GM23338 (cell line): ENCODE measurements around the gene SIDT1. TPM values are rescaled to one million over a fixed set of nuclear protein-coding genes. Genes with fewer than 3 reads are reported as not detected.

ENCODE experiments used
- ATAC-seq: fragments of 200-7000 bp; cut with Tn5 transposase; 3 replicates; pipeline ENCODE4 v1.9.1; 2020
- DNase-seq: peaks from one replicate; pipeline ENCODE4 v3.0.0-alpha.2; 2015; ENCODE audit warnings: low spot score
- H2AFZ ChIP-seq: fragments of 200-600 bp; sonication (generic); 2 replicates; pipeline ENCODE4 v1.8.0; 2016; ENCODE audit warnings: antibody characterized with exemption, mild to moderate bottlenecking, moderate library complexity
- H3F3A ChIP-seq: fragments of 200-600 bp; sonication (generic); replicated peaks from 2 replicates; pipeline ENCODE4 v1.8.0; 2017; ENCODE audit warnings: antibody characterized with exemption, mixed run types, low read depth
- H3K27ac ChIP-seq: fragments of 200-600 bp; sonication (generic); 2 replicates; pipeline ENCODE4 v1.6.1; 2016; ENCODE audit warnings: low read depth
- H3K27me3 ChIP-seq: fragments of 200-600 bp; sonication (generic); 2 replicates; pipeline ENCODE4 v1.8.0; 2016; ENCODE audit warnings: mild to moderate bottlenecking, mixed run types, moderate library complexity; ENCODE audit not compliant: insufficient read depth
- H3K36me3 ChIP-seq: fragments of 200-600 bp; sonication (generic); 2 replicates; pipeline ENCODE4 v1.8.0; 2016; ENCODE audit warnings: mild to moderate bottlenecking; ENCODE audit not compliant: insufficient read depth
- H3K4me1 ChIP-seq: fragments of 200-600 bp; sonication (generic); 2 replicates; pipeline ENCODE4 v1.8.0; 2016; ENCODE audit warnings: mild to moderate bottlenecking, moderate library complexity; ENCODE audit not compliant: insufficient read depth
- H3K4me2 ChIP-seq: fragments of 200-600 bp; sonication (generic); 2 replicates; pipeline ENCODE4 v1.7.1; 2017; ENCODE audit warnings: mixed run types
- H3K4me3 ChIP-seq: fragments of 200-600 bp; sonication (generic); 2 replicates; pipeline ENCODE4 v1.6.1; 2016; ENCODE audit warnings: mixed run types
- H3K79me2 ChIP-seq: fragments of 200-600 bp; sonication (generic); replicated peaks from 2 replicates; pipeline ENCODE4 v1.8.0; 2017; ENCODE audit warnings: mild to moderate bottlenecking; ENCODE audit not compliant: insufficient read depth
- H3K9me2 ChIP-seq: fragments of 200-600 bp; sonication (generic); 2 replicates; pipeline ENCODE4 v1.8.0; 2017; ENCODE audit not compliant: insufficient read depth
- H4K20me1 ChIP-seq: fragments of 200-600 bp; sonication (generic); replicated peaks from 2 replicates; pipeline ENCODE4 v1.8.0; 2017; ENCODE audit warnings: mild to moderate bottlenecking; ENCODE audit not compliant: insufficient read depth
- H3K27ac Mint-ChIP-seq: 2 replicates; pipeline ENCODE4 v1.8.0; 2020; ENCODE audit warnings: inconsistent platforms, mild to moderate bottlenecking, moderate library complexity, mixed read lengths
- H3K27me3 Mint-ChIP-seq: 3 replicates; pipeline ENCODE4 v1.8.0; 2022; ENCODE audit warnings: low read depth, mild to moderate bottlenecking, moderate library complexity, mixed read lengths, inconsistent platforms; ENCODE audit not compliant: insufficient read depth, poor library complexity
- H3K36me3 Mint-ChIP-seq: 3 replicates; pipeline ENCODE4 v1.8.0; 2021; ENCODE audit warnings: low read depth, mild to moderate bottlenecking, inconsistent platforms, moderate library complexity, mixed read lengths
- H3K4me1 Mint-ChIP-seq: 3 replicates; pipeline ENCODE4 v1.8.0; 2020; ENCODE audit warnings: mild to moderate bottlenecking, inconsistent platforms, mixed read lengths
- H3K4me3 Mint-ChIP-seq: 3 replicates; pipeline ENCODE4 v1.8.0; 2021; ENCODE audit warnings: moderate library complexity, mild to moderate bottlenecking, inconsistent platforms, mixed read lengths
- H3K9me3 Mint-ChIP-seq: 3 replicates; pipeline ENCODE4 v1.8.0; 2020; ENCODE audit warnings: moderate library complexity, mild to moderate bottlenecking, inconsistent platforms, mixed read lengths
- CREB1 ChIP-seq: fragments of 250-450 bp; sonication (Bioruptor Pico); IDR thresholded peaks from 2 replicates; pipeline ENCODE4 v1.5.0; 2020; ENCODE audit warnings: low read depth, mild to moderate bottlenecking, moderate library complexity
- CTCF ChIP-seq, 2 experiments: fragments of 200-600 bp in 1 of 2; sonication (generic) in 1 of 2; conservative IDR thresholded peaks; 2 replicates each; pipeline versions ENCODE4 v1.5.1 to v1.6.1; 2016 to 2017; ENCODE audit warnings: antibody characterized with exemption in 2 of 2, low read depth in 2 of 2, mild to moderate bottlenecking in 2 of 2, moderate library complexity in 1 of 2
- ETS1 ChIP-seq: IDR thresholded peaks from 2 replicates; pipeline ENCODE4 v1.6.1; 2016; ENCODE audit warnings: antibody characterized with exemption
- EZH2 ChIP-seq: fragments of 200-600 bp; sonication (generic); IDR thresholded peaks from one replicate; pipeline ENCODE4 v1.8.0; 2017; ENCODE audit warnings: antibody characterized with exemption, mild to moderate bottlenecking, low read depth; ENCODE audit not compliant: unreplicated experiment
- JUNB ChIP-seq: IDR thresholded peaks from one replicate; pipeline ENCODE4 v1.6.1; 2016; ENCODE audit warnings: antibody characterized with exemption; ENCODE audit not compliant: unreplicated experiment
- REST ChIP-seq: IDR thresholded peaks from one replicate; pipeline ENCODE4 v1.6.1; 2018; ENCODE audit warnings: antibody characterized with exemption; ENCODE audit not compliant: unreplicated experiment
- STAT1 ChIP-seq: IDR thresholded peaks from one replicate; pipeline ENCODE4 v1.6.1; 2016; ENCODE audit warnings: antibody characterized with exemption; ENCODE audit not compliant: unreplicated experiment
- ZNF114 ChIP-seq: fragments of 250-450 bp; sonication (Bioruptor Pico); IDR thresholded peaks from 2 replicates; pipeline ENCODE4 v1.5.0; 2020; ENCODE audit warnings: mild to moderate bottlenecking, moderate library complexity
- ZNF462 ChIP-seq: fragments of 250-450 bp; sonication (Bioruptor Pico); IDR thresholded peaks from 2 replicates; pipeline ENCODE4 v1.5.0; 2020; ENCODE audit warnings: mild to moderate bottlenecking, moderate library complexity
- polyA plus RNA-seq: library from polyadenylated mRNA; unstranded; fragments of >200 nt; fragmentation: Nextera tagmentation; extraction: Ambion mirVana; gene quantifications from 2 replicates; pipeline ENCODE4 v1.2.1, GENCODE V29; 2016
- total RNA-seq: library from RNA; depleted of rRNA; stranded (reverse); fragments of >200 nt; shearing (Covaris generic); gene quantifications from 2 replicates; pipeline ENCODE4 v1.2.3, GENCODE V29; 2014

SIDT1 gene
- total and polyA plus RNA-seq, 2 experiments from 2014 or later = 0.10 TPM; not detected in 1

DNA sequence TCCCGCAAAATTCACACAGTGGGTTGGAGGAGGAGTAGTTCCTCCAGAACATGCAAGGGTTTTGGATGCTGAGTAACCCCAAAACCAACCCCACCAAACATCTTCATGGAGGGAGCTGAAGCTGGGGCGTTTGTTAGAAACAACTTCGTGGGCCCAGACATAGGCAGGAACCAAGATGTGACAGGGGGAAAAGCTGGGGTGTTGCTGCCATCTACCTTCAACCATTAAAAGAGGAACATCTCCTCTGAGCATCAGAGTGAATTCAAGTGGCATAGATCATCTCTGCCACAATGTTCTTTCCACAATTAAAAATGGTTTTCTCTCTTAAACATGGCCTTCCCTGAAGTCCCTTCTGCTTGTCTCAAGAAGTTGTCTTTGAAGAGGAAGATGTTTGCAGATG is 20.5 kb downstream of the SIDT1 start:
- H3K27ac Mint-ChIP-seq = no peak overlapping the region
- no peaks in the 10 kb centered on the region for H4K20me1 ChIP-seq
- no peaks in the 10 kb centered on the region for H3K27me3 Mint-ChIP-seq
- ATAC-seq = peak; percentile 55
- no peaks in the 10 kb centered on the region for H3K27me3 ChIP-seq
- no peak overlapping the region for H3K4me3 Mint-ChIP-seq
- H3K4me2 ChIP-seq = no peak overlapping the region
- no peaks in the 10 kb centered on the region; the same call in 1 of the 2 replicates for H3K36me3 ChIP-seq
- no peaks in the 10 kb centered on the region for H3K9me3 Mint-ChIP-seq
- no peak overlapping the region for H3K27ac ChIP-seq
- no peaks in the 10 kb centered on the region for H3K79me2 ChIP-seq
- no peaks in the 10 kb centered on the region for H3K36me3 Mint-ChIP-seq
- no peaks in the 10 kb centered on the region for H3K9me2 ChIP-seq
- no peaks in the 10 kb centered on the region for H3F3A ChIP-seq
- H2AFZ ChIP-seq = peak overlapping the region; percentile 69; the same call in 1 of the 2 replicates
- peak; percentile 26 to 62; a peak in 3 of 4 replicates for TF ChIP-seq CTCF (conservative IDR thresholded peaks at IDR 0.05; ENCODE audit: low read depth in 2 of 2)
- no peak for TF ChIP-seq JUNB
- peak; percentile 28 for DNase-seq
- no peak overlapping the region for H3K4me3 ChIP-seq
- H3K4me1 Mint-ChIP-seq = no peaks in the 10 kb centered on the region
- H3K4me1 ChIP-seq = no peaks in the 10 kb centered on the region

DNA sequence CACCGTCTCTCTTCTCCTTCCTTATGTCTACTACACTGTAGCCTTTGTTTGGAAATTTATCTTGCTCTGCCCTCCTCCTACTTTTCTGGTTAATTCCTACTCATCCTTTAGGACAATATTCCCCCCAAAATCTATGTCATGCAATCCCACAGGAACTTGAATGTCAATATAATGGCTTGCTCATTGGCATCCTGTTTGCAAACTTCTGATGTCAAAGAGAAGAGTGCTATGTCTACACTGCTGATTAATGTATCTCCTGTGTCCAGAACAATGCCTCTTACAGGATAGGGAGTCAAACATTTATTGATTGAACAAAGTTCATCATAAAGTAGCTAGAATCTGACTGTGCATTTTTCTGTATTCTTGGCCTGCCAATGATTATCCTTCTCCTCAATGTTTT is 22.8 kb downstream of the SIDT1 start:
- Histone ChIP-seq H3K4me2 (no peak overlapping the region), H2AFZ (no peak overlapping the region), H3K36me3 (no peaks in the 10 kb centered on the region), H3F3A (no peaks in the 10 kb centered on the region), H3K9me2 (no peaks in the 10 kb centered on the region), H3K27ac (no peak overlapping the region), H3K4me1 (no peaks in the 10 kb centered on the region), H3K27me3 (no peaks in the 10 kb centered on the region), H4K20me1 (no peaks in the 10 kb centered on the region), H3K79me2 (no peaks in the 10 kb centered on the region), H3K4me3 (no peak overlapping the region)
- Mint-ChIP-seq H3K27me3 (peaks cover 2% of the 10 kb centered on the region), H3K4me3 (no peak overlapping the region), H3K27ac (no peak overlapping the region), H3K4me1 (no peaks in the 10 kb centered on the region), H3K36me3 (no peaks in the 10 kb centered on the region), H3K9me3 (no peaks in the 10 kb centered on the region)
- no peak for ATAC-seq
- DNase-seq = no peak
- TF ChIP-seq REST = no peak
- no peak for TF ChIP-seq ETS1
- no peak for TF ChIP-seq STAT1
- no peak for TF ChIP-seq ZNF114 (CRISPR knock-in tag)
- TF ChIP-seq ZNF462 (CRISPR knock-in tag) = no peak
- no peak for TF ChIP-seq CREB1 (CRISPR knock-in tag)
- TF ChIP-seq EZH2 = no peak
- TF ChIP-seq JUNB = no peak
